ENCODE results near the gene HSD17B4.

- TF ChIP-seq ZNF263 (CRISPR knock-in tag; IDR thresholded peaks at IDR 0.05; ENCODE audit: low read depth) = no peak
- TF ChIP-seq ELF4 (CRISPR knock-in tag; IDR thresholded peaks at IDR 0.05; ENCODE audit: low read depth) = no peak
These were observed 32.6 kb downstream of the HSD17B4 start for GRCh38 chr5:119484884-119485283.

Measured in WTC11 (cell line).